NT2/D1 (cell line): ENCODE measurements around the gene CYP2A6.
"Not testable (repeated sequence)": the region's sequence is repeated elsewhere in the genome, so short reads cannot be mapped to it uniquely, and the experiment has no call there.

Source experiments
- SUZ12 ChIP-seq: IDR thresholded peaks from 2 replicates; pipeline ENCODE4 v1.6.1; 2011; ENCODE audit not compliant: insufficient read length, insufficient read depth; ENCODE audit errors: extremely low read depth
- YY1 ChIP-seq: IDR thresholded peaks from 2 replicates; pipeline ENCODE4 v1.6.1; 2011; ENCODE audit not compliant: insufficient read length, insufficient read depth
- ZNF274 ChIP-seq: IDR thresholded peaks from 2 replicates; pipeline ENCODE4 v1.6.1; 2011; ENCODE audit warnings: mild to moderate bottlenecking, low read depth, low read length

DNA sequence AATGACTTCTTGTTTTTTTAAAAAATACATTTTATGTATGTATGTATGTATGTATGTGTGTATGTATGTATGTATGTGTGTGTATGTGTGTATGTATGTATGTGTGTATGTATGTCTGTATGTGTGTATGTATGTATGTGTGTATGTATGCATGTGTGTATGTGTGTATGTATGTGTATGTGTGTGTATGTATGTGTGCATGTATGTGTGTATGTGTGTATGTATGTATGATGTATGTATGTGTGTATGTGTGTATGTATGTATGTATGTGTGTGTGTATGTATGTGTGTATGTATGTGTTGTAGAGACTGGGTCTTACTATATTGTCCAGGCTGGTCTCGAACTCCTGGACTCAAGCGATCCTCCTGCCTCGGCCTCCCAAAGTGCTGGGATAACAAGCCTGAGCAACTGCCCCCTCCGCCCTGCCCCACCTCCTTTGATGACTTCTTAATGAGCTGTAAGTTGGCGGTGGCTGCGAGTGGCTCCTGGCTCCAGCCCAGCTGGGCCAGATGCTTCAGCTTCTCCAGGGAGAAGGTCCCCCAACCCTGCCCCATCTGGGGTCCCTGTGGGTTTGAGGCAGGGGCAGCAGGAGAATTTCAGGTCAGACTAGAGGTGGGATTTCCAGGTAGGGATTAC is 24.7 kb downstream of the CYP2A6 start:
- TF ChIP-seq ZNF274, SUZ12, YY1: not testable (repeated sequence)
